ENCODE data around the gene SNCA.

The SNCA gene

GRCh38 chr4:89733946-89734345 is 103.0 kb downstream of the SNCA start (continued):
- TF ChIP-seq ZBTB11 (tag by site-specific recombination; conservative IDR thresholded peaks at IDR 0.05; ENCODE audit: low read depth), result no peak
- no peak for TF ChIP-seq MZF1 (tag by site-specific recombination; IDR thresholded peaks at IDR 0.05; ENCODE audit: borderline replicate concordance)
- no peak for TF ChIP-seq MEIS1 (CRISPR knock-in tag; IDR thresholded peaks at IDR 0.05; ENCODE audit: borderline replicate concordance)

GRCh38 chr4:89727238-89727637 is 109.7 kb downstream of the SNCA start:
- ChIA-PET CTCF (no interaction called here), POLR2A (no interaction called here)
- H3K27ac ChIP-seq (ENCODE audit: extremely low read depth, low read depth, low read length), result no peak overlapping the region
- no peaks in the 10 kb centered on the region for H3K4me1 ChIP-seq (ENCODE audit: control insufficient read depth, insufficient read depth, low read length)
- no peak overlapping the region for H3K4me3 ChIP-seq (ENCODE audit: low read depth, low read length)
- no peaks in the 10 kb centered on the region for H3K9me3 ChIP-seq (ENCODE audit: control insufficient read depth, insufficient read depth, low read depth, low read length)
- no peak for TF ChIP-seq YY1 (tag by site-specific recombination; IDR thresholded peaks at IDR 0.05)
- TF ChIP-seq PBX3 (CRISPR knock-in tag; IDR thresholded peaks at IDR 0.05), result no peak
- TF ChIP-seq ZBTB10 (tag by site-specific recombination; IDR thresholded peaks at IDR 0.05), result no peak
- TF ChIP-seq GLI4 (tag by site-specific recombination; IDR thresholded peaks at IDR 0.05), result no peak
- no peak for TF ChIP-seq ZNF335 (tag by site-specific recombination; conservative IDR thresholded peaks at IDR 0.05)
- TF ChIP-seq GLI2 (tag by site-specific recombination; IDR thresholded peaks at IDR 0.05; ENCODE audit: borderline replicate concordance, low read depth), result no peak
- no peak for TF ChIP-seq ZNF530 (tag by site-specific recombination; IDR thresholded peaks at IDR 0.05; ENCODE audit: low read depth)
- no peak for TF ChIP-seq ZNF280C (tag by site-specific recombination; IDR thresholded peaks at IDR 0.05)
- TF ChIP-seq ZNF629 (tag by site-specific recombination; IDR thresholded peaks at IDR 0.05), result no peak
- TF ChIP-seq PRDM10 (tag by site-specific recombination; IDR thresholded peaks at IDR 0.05), result no peak
- TF ChIP-seq SP2 (tag by site-specific recombination; IDR thresholded peaks at IDR 0.05), result no peak
- TF ChIP-seq ZNF664 (tag by site-specific recombination; IDR thresholded peaks at IDR 0.05), result no peak
- no peak for TF ChIP-seq GLIS2 (tag by site-specific recombination; IDR thresholded peaks at IDR 0.05)
- no peak for TF ChIP-seq ZNF132 (tag by site-specific recombination; IDR thresholded peaks at IDR 0.05; ENCODE audit: borderline replicate concordance)
- TF ChIP-seq ZBTB20 (tag by site-specific recombination; IDR thresholded peaks at IDR 0.05), result no peak
- no peak for TF ChIP-seq ZNF704 (tag by site-specific recombination; IDR thresholded peaks at IDR 0.05)
- TF ChIP-seq ZNF777 (tag by site-specific recombination; IDR thresholded peaks at IDR 0.05; ENCODE audit: borderline replicate concordance), result no peak
- peaks cover 0 to 4% of the 10 kb centered on the region in 2 experiments; a peak in 1 of 3 replicates for H3K36me3 ChIP-seq (ENCODE audit: control insufficient read depth in 2 of 2, insufficient read depth in 1 of 2, low read length in 2 of 2)

Data from HEK293 (cell line).